ENCODE data around the gene NR2C2AP.
A peak's percentile ranks its signal among the peaks of the same experiment; 100 is the strongest.
"Not testable (repeated sequence)": the region's sequence is repeated elsewhere in the genome, so short reads cannot be mapped to it uniquely, and the experiment has no call there.

Gene NR2C2AP

GRCh38 chr19:19191768-19192077 lies 11.5 kb downstream of the NR2C2AP start:
- H3K27ac ChIP-seq: peak overlapping the region; percentile 97
- TF ChIP-seq CTCF (conservative IDR thresholded peaks at IDR 0.05; ENCODE audit: low read depth): no peak
- POLR2A ChIA-PET (ENCODE audit: low non-redundant PET): interaction anchor here (0.7 to 0.8 kb wide), 2 partner anchors 10 to 65 kb away, joined by 3 to 6 read pairs; no protein-coding TSS in a partner anchor
- CTCF ChIA-PET: interaction anchor here (0.7 kb wide), 1 partner anchor 17 kb away, joined by 3 read pairs; no protein-coding TSS in a partner anchor
- no peak for DNase-seq (ENCODE audit: low spot score)

DNA sequence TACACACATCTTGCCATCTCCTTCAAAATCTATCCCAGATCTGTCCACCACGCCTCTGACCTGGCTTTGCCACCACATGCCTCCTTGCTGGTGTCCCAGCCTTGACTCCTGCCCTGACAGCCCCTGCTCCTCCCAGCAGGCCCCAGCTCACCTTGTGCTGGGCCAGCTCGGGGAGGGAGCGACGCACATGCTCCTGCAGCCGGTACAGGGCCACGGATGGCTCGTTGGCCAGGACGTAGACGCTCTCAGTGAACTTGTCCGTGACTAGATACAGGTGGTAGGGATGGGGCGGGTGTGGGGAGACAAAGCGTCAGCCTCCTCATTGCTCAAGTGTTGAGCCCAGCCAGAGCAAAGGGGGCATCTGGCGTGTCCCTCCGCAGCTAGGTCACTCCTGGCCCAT lies 16.5 kb downstream of the NR2C2AP start:
- peak overlapping the region; percentile 32 for H3K27ac ChIP-seq
- no peak for DNase-seq (ENCODE audit: low spot score)
- ChIA-PET POLR2A (ENCODE audit: low non-redundant PET) (no interaction called here), CTCF (interaction anchor here (1.2 kb wide), 1 partner anchor 12 kb away, joined by 5 read pairs; no protein-coding TSS in a partner anchor)
- TF ChIP-seq CTCF (conservative IDR thresholded peaks at IDR 0.05; ENCODE audit: low read depth): no peak

DNA sequence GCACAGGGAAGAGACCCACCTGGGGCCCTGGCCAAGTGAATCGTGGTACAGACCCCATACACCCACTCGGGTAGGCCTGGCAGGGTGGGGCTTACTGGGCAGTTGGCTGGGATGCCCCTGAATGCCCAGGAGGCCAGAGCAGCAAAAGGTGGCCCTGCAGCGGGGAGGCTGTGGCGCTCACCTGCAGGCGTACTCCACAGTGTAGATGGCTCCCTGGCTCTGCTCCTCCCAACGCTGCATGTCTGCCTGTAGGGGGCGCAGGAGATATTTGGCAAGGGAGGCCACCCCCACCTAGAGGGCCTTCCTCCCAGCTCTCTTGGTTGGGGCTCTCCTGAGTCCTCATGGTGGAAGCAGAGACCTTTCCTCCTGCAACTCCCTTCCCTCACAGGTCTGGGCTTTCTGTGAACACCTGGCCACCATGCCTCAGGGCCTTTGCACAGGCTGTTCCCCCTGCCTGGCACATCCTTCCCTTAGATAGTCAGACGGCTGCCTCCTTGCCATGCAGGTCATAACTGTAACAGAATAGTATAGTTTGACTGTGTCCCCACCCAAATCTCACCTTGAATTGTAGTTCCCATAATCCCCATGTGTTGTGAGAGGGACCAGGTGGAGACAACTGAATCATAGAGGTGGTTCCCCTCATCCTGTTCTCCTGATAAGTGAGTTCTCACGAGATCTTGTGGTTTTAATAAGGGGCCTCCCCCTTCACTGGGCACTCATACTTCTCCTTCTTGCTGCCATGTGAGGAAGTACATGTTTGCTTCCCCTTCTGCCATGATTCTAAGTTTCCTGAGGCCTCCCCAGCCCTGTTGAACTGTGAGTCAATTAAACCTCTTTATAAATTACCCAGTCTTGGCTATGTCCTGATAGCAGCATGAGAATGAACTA lies 17.1 kb downstream of the NR2C2AP start:
- peak overlapping the region; percentile 32 for H3K27ac ChIP-seq
- POLR2A ChIA-PET (ENCODE audit: low non-redundant PET): no interaction called here
- DNase-seq (ENCODE audit: low spot score): no peak
- CTCF ChIA-PET: interaction anchor here (0.6 to 1.0 kb wide), 2 partner anchors 9 to 11 kb away, joined by 3 to 6 read pairs; no protein-coding TSS in a partner anchor
- peak; percentile 75 for TF ChIP-seq CTCF (conservative IDR thresholded peaks at IDR 0.05; ENCODE audit: low read depth)

- DNase-seq (ENCODE audit: low spot score): no peak
- POLR2A ChIA-PET (ENCODE audit: low non-redundant PET): no interaction called here
- TF ChIP-seq CTCF (conservative IDR thresholded peaks at IDR 0.05; ENCODE audit: low read depth): no peak
- H3K27ac ChIP-seq: no peak overlapping the region
- CTCF ChIA-PET: no interaction called here
Observed at GRCh38 chr19:19181488-19181998, 21.7 kb downstream of the NR2C2AP start.

- ChIA-PET CTCF (no interaction called here), POLR2A (ENCODE audit: low non-redundant PET) (no interaction called here)
- peak overlapping the region; percentile 15 for H3K27ac ChIP-seq
- no peak for TF ChIP-seq CTCF (conservative IDR thresholded peaks at IDR 0.05; ENCODE audit: low read depth)
- no peak for DNase-seq (ENCODE audit: low spot score)
Observed at GRCh38 chr19:19179548-19180441, 23.4 kb downstream of the NR2C2AP start.

GRCh38 chr19:19176950-19177349 lies 26.3 kb downstream of the NR2C2AP start:
- ChIA-PET POLR2A (ENCODE audit: low non-redundant PET) (no interaction called here), CTCF (interaction anchor here (3.0 kb wide), 1 partner anchor 30 kb away, joined by 13 read pairs; no protein-coding TSS in a partner anchor)

GRCh38 chr19:19173243-19173642 lies 30.0 kb downstream of the NR2C2AP start:
- POLR2A ChIA-PET (ENCODE audit: low non-redundant PET); H3K27ac ChIP-seq; DNase-seq (ENCODE audit: low spot score): not testable (repeated sequence)
- CTCF ChIA-PET: interaction anchor here (0.7 kb wide), 1 partner anchor 107 kb away, joined by 3 read pairs; no protein-coding TSS in a partner anchor

More at GRCh38 chr19:19176950-19177349, 26.3 kb downstream of the NR2C2AP start:
- TF ChIP-seq CTCF (conservative IDR thresholded peaks at IDR 0.05; ENCODE audit: low read depth): no peak
- H3K27ac ChIP-seq: no peak overlapping the region
- DNase-seq (ENCODE audit: low spot score): no peak

All from RWPE1 (cell line).